GM21737 (cell line): ENCODE measurements around the gene MN1.

ENCODE experiments used
- ATAC-seq: cut with Tn5 transposase; IDR thresholded peaks from one replicate; pipeline ENCODE4 v1.9.1; 2021; ENCODE audit warnings: mild to moderate bottlenecking, moderate library complexity; ENCODE audit not compliant: unreplicated experiment

Gene MN1

GRCh38 chr22:27827604-27828587, 26.3 kb upstream of the MN1 start:
- ATAC-seq, result no peak

- no peak for ATAC-seq
These were observed 23.6 kb upstream of the MN1 start for GRCh38 chr22:27825174-27825573.

- no peak for ATAC-seq
These were observed 21.7 kb upstream of the MN1 start for GRCh38 chr22:27823221-27823620.

GRCh38 chr22:27820896-27821866, 19.6 kb upstream of the MN1 start:
- ATAC-seq, result no peak

GRCh38 chr22:27816552-27816951, 15.0 kb upstream of the MN1 start:
- no peak for ATAC-seq

- no peak for ATAC-seq
These were observed 14.4 kb upstream of the MN1 start for GRCh38 chr22:27815826-27816530.

GRCh38 chr22:27814993-27815392, 13.4 kb upstream of the MN1 start:
- no peak for ATAC-seq

GRCh38 chr22:27811778-27812177, 10.2 kb upstream of the MN1 start:
- ATAC-seq, result no peak

GRCh38 chr22:27810609-27811151, 9.1 kb upstream of the MN1 start:
- no peak for ATAC-seq

DNA sequence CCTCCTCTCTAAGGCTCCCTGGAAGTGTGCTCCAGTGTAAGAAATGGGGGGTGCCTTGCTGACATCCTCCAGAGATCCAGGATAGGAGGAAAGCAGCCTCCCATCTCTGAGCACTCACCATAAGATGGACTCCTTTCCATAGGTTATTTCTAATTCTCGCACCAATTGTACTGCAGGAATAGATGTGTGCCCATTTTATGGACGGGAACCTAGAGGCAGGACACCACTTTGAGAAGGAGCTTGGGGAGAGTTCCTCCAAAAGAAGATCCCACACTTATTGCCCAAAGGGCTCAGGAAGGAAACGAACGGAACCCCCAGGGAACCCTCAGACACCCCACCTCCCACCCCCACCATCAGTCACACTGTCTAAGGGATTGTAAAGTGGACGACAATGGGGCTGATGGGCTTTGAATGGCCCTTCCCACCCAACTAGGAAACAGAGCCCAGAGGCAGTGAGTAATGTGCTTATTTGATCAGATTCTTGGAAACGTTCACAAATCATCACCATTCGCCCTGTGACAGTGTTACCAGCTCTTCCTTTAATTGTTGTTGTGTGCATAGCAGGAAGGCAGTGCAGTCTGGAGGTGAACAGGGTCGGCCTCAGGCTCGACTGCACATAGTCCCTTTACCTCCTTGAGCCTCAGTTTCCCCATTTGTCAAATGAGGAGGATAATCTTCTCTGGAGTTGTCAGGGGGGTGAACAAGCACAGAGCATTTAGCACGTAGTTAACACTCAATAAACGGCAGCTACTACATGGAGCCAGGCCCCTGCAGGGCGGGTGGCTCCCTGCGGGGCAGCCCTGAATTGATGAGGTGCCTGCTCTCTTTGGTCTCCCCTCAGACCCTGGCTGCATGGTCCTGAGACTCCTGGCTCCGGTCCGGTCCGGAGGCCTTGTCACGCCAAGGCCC, 8.4 kb upstream of the MN1 start:
- ATAC-seq, result no peak

- no peak for ATAC-seq
These were observed 7.7 kb upstream of the MN1 start for GRCh38 chr22:27809226-27809603.

- no peak for ATAC-seq
These were observed 7.1 kb upstream of the MN1 start for GRCh38 chr22:27808451-27809225.

GRCh38 chr22:27805841-27806240, 4.3 kb upstream of the MN1 start:
- ATAC-seq, result no peak

- ATAC-seq, result no peak
These were observed 3.1 kb upstream of the MN1 start for GRCh38 chr22:27804470-27805297.

GRCh38 chr22:27803841-27804415, 2.4 kb upstream of the MN1 start:
- no peak for ATAC-seq

- ATAC-seq, result no peak
These were observed 954 bp upstream of the MN1 start for GRCh38 chr22:27802346-27803073.

DNA sequence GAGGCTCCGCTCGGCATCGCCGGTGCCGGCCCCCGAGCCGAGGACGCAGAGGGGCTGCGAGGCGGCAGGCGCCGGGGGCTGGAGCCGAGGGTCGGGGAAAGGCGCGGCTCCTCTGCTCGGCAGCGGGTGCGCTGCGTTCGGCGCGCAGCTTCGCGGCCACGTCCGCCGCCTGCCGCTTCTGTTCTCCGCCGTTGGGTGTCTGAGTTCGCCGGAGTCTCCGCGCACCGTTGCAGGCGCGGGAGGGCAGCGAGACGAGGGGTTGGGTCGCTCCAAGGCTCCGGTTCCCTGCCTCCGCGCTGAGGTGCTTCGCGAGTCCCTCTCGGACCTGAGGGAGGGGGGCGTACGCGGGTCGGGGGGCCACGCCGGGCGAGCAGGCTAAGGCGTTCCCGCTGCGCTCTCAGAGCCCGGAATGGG, 347 bp downstream of the MN1 start:
- no peak for ATAC-seq
